K562 (cell line): ENCODE measurements around the gene PRPF18. TPM values are rescaled to one million over a fixed set of nuclear protein-coding genes. Genes with fewer than 3 reads are reported as not detected.

Experiments
- ATAC-seq: fragments of 200-7000 bp; cut with Tn5 transposase; 3 replicates; pipeline ENCODE4 v1.9.1; 2020; ENCODE audit warnings: moderate library complexity
- Bru-seq: library from RNA; stranded (reverse); fragments of 400-500 nt; gene quantifications from one replicate; lab custom pipeline; 2021; lab: Mats Ljungman, UMichigan
- BruChase-seq, 2 experiments: library from RNA; stranded (reverse); fragments of 400-500 nt; gene quantifications; one replicate each; lab custom pipeline; 2021; lab: Mats Ljungman, UMichigan
- BruUV-seq: library from RNA; stranded (reverse); fragments of 400-500 nt; replicated peaks from 2 replicates; lab custom pipeline; 2021; lab: Mats Ljungman, UMichigan
- CTCF ChIA-PET: fragments of 300-600 bp; formaldehyde crosslinking; extraction: SDS; loops from one replicate; lab custom pipeline; 2021; ENCODE audit warnings: low intra/inter-chr PET ratio; lab: Yijun Ruan, JAX
- POLR2A ChIA-PET: fragments of 300-600, 350-650 bp; sonication (Branson Sonifier 250); formaldehyde crosslinking; extraction: SDS; loops from one replicate; lab custom pipeline; 2021; ENCODE audit warnings: antibody characterized with exemption, inconsistent platforms; lab: Yijun Ruan, JAX
- DNase-seq, 4 experiments: peaks; one replicate each; pipeline versions ENCODE4 v3.0.0 to v3.0.0-alpha.2; 2011 to 2018; ENCODE audit warnings: low spot score in 3 of 4, mixed read lengths in 3 of 4; ENCODE audit errors: extremely low read depth in 1 of 4
- FAIRE-seq: peaks from 2 replicates; lab custom pipeline; 2011; peaks lifted over from hg19 to GRCh38; lab: Jason Lieb, UNC
- H2AFZ ChIP-seq: 2 replicates; pipeline ENCODE4 v1.6.0; 2011; ENCODE audit warnings: low read depth, low read length, control low read depth, inconsistent platforms
- H3K27ac ChIP-seq: fragments of 200-600 bp; 3 replicates; pipeline ENCODE4 v1.8.0; 2011; ENCODE audit warnings: low read depth, mild to moderate bottlenecking, control low read depth, inconsistent platforms, low read length, moderate library complexity, mixed read lengths; ENCODE audit errors: extremely low read depth
- H3K27me3 ChIP-seq, 2 experiments: fragments of 300-600 bp in 1 of 2; 2 replicates in 1 of 2; 3 replicates in 1 of 2; pipeline versions ENCODE4 v1.6.0 to v1.8.0; 2011; ENCODE audit warnings: inconsistent platforms in 2 of 2, low read length in 2 of 2, mild to moderate bottlenecking in 1 of 2, mixed read lengths in 1 of 2, moderate library complexity in 1 of 2; ENCODE audit not compliant: control insufficient read depth in 2 of 2, insufficient read depth in 2 of 2
- H3K36me3 ChIP-seq: fragments of 300-600 bp; 3 replicates; pipeline ENCODE4 v1.8.0; 2011; ENCODE audit warnings: mild to moderate bottlenecking, low read length, inconsistent platforms; ENCODE audit not compliant: control insufficient read depth, insufficient read depth
- H3K4me1 ChIP-seq, 2 experiments: fragments of 200-600 bp in 1 of 2; replicated peaks in 1 of 2; 2 replicates in 1 of 2; 3 replicates in 1 of 2; pipeline versions ENCODE4 v1.5.1 to v1.8.0; 2011; ENCODE audit warnings: inconsistent platforms in 2 of 2, low read length in 2 of 2, mild to moderate bottlenecking in 1 of 2, mixed read lengths in 1 of 2, moderate library complexity in 1 of 2; ENCODE audit not compliant: control insufficient read depth in 2 of 2, insufficient read depth in 2 of 2
- H3K4me2 ChIP-seq: 2 replicates; pipeline ENCODE4 v1.6.1; 2011; ENCODE audit warnings: low read length, control low read depth, inconsistent platforms, mixed read lengths; ENCODE audit not compliant: insufficient read depth
- H3K4me3 ChIP-seq: fragments of 200-600 bp; sonication (generic), shearing (Covaris generic); 2 replicates; pipeline ENCODE4 v1.5.1; 2016; ENCODE audit warnings: control low read depth, inconsistent platforms
- H3K79me2 ChIP-seq: fragments of 200-600 bp; 3 replicates; pipeline ENCODE4 v1.8.0; 2011; ENCODE audit warnings: low read length, inconsistent platforms; ENCODE audit not compliant: control insufficient read depth, insufficient read depth
- H3K9ac ChIP-seq, 2 experiments: 2 replicates each; pipeline versions ENCODE4 v1.6.0 to v1.6.1; 2011; ENCODE audit warnings: low read depth in 2 of 2, low read length in 2 of 2, control low read depth in 1 of 2, inconsistent platforms in 1 of 2, mild to moderate bottlenecking in 1 of 2, mixed read lengths in 1 of 2; ENCODE audit not compliant: insufficient read depth in 1 of 2
- H3K9me1 ChIP-seq: one replicate; pipeline ENCODE4 v1.6.0; 2011; ENCODE audit warnings: inconsistent platforms, mild to moderate bottlenecking, low read length, moderate library complexity; ENCODE audit not compliant: control insufficient read depth, insufficient read depth
- H3K9me3 ChIP-seq: replicated peaks from 2 replicates; pipeline ENCODE4 v1.5.1; 2011; ENCODE audit warnings: low read depth, low read length, inconsistent platforms; ENCODE audit not compliant: control insufficient read depth, insufficient read depth
- H4K20me1 ChIP-seq: replicated peaks from 2 replicates; pipeline ENCODE4 v1.6.1; 2011; ENCODE audit warnings: low read length, inconsistent platforms, mixed read lengths; ENCODE audit not compliant: control insufficient read depth, insufficient read depth
- CBFA2T2 ChIP-seq: fragments of 450-650 bp; conservative IDR thresholded peaks from 2 replicates; pipeline ENCODE4 v1.6.1; 2017; ENCODE audit warnings: mild to moderate bottlenecking
- CREM ChIP-seq: IDR thresholded peaks from 2 replicates; pipeline ENCODE4 v1.6.1; 2014; ENCODE audit warnings: antibody characterized with exemption, low read depth
- ESRRA ChIP-seq: fragments of 450-650 bp; IDR thresholded peaks from 2 replicates; pipeline ENCODE4 v1.6.1; 2014; ENCODE audit warnings: low read depth, mild to moderate bottlenecking, moderate library complexity, borderline replicate concordance
- NCOR1 ChIP-seq: fragments of 450-650 bp; IDR thresholded peaks from 2 replicates; pipeline ENCODE4 v1.6.1; 2016; ENCODE audit warnings: mild to moderate bottlenecking, moderate library complexity
- NFIC ChIP-seq: fragments of 450-650 bp; IDR thresholded peaks from 2 replicates; pipeline ENCODE4 v1.6.1; 2017; ENCODE audit warnings: mild to moderate bottlenecking, inconsistent platforms
- RFX5 ChIP-seq: IDR thresholded peaks from 2 replicates; pipeline ENCODE4 v1.6.1; 2011; ENCODE audit warnings: low read depth, mild to moderate bottlenecking, improper control_type of control experiment, low read length
- TGIF2 ChIP-seq: sonication (generic); formaldehyde crosslinking; IDR thresholded peaks from 2 replicates; pipeline ENCODE4 v1.8.1; 2022; ENCODE audit warnings: mild to moderate bottlenecking, missing genetic modification reagents, moderate library complexity
- USF2 ChIP-seq: sonication (generic); formaldehyde crosslinking; IDR thresholded peaks from 2 replicates; pipeline ENCODE4 v1.5.0; 2020; ENCODE audit warnings: missing genetic modification reagents
- ZHX1 ChIP-seq: fragments of 150-350 bp; conservative IDR thresholded peaks from 2 replicates; pipeline ENCODE4 v1.6.1; 2014; ENCODE audit warnings: low read length
- ZNF384 ChIP-seq: IDR thresholded peaks from 2 replicates; pipeline ENCODE4 v1.6.1; 2012; ENCODE audit warnings: low read depth, low read length, improper control_type of control experiment
- WGBS: fragments of 100-300 bp; shearing (Covaris generic); methylation state at CpG from one replicate; pipeline ENCODE4 v1.1.6; 2016; ENCODE audit warnings: low coverage, mixed read lengths; ENCODE audit not compliant: insufficient coverage; ENCODE audit errors: missing lambda C conversion rate; 5-methylcytosine and 5-hydroxymethylcytosine counted together
- in situ Hi-C: fragments of 300-500 bp; cut with MboI; formaldehyde crosslinking; loops from 4 replicates; pipeline ENCODE4 v1.15.0; 2018; ENCODE audit warnings: inconsistent platforms, mixed read lengths
- intact Hi-C: fragments of 100-400 bp; cut with micrococcal nuclease; formaldehyde crosslinking; loops from 2 replicates; pipeline ENCODE4 v1.14.2; 2022
- long read RNA-seq, 3 experiments: library from polyadenylated mRNA in 2 of 3; library from RNA in 1 of 3; unstranded in 2 of 3; stranded (forward) in 1 of 3; transcript quantifications; one replicate each; pipeline ENCODE4 v2.0.0, GENCODE V29; 2019 to 2022
- polyA minus RNA-seq, 3 experiments: library from RNA; depleted of rRNA, polyadenylated mRNA; stranded (reverse); fragments of >200 nt; gene quantifications; 2 replicates each; pipeline ENCODE4 v1.2.3, GENCODE V29; 2011
- polyA plus RNA-seq, 8 experiments: library from polyadenylated mRNA; depleted of rRNA in 4 of 8; stranded (reverse) in 5 of 8; unstranded in 3 of 8; fragments of >200 nt; fragmentation: Nextera tagmentation in 2 of 8; fragmentation: Illumina TruSeq in 1 of 8; extraction: Ambion mirVana in 2 of 8; extraction: Trizol in 1 of 8; gene quantifications; 2 replicates each; pipeline versions ENCODE4 v1.2.1 to v1.2.3, GENCODE V29; 2011 to 2014; ENCODE audit warnings: inconsistent platforms in 1 of 8, missing spikeins in 1 of 8
- total RNA-seq, 7 experiments: library from RNA; depleted of rRNA in 6 of 7; stranded (reverse); fragments of >200 nt in 6 of 7; fragmentation: Illumina TruSeq in 2 of 7; extraction: Trizol in 2 of 7; gene quantifications; 2 replicates each; pipeline versions ENCODE4 v1.2.1 to v1.2.3, GENCODE V29; 2011 to 2021; ENCODE audit warnings: low replicate concordance in 1 of 7

PRPF18 gene, protein sequence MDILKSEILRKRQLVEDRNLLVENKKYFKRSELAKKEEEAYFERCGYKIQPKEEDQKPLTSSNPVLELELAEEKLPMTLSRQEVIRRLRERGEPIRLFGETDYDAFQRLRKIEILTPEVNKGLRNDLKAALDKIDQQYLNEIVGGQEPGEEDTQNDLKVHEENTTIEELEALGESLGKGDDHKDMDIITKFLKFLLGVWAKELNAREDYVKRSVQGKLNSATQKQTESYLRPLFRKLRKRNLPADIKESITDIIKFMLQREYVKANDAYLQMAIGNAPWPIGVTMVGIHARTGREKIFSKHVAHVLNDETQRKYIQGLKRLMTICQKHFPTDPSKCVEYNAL
- 16.6 and 64.6 TPM in 2 replicates for total RNA-seq (2011; cell fraction: chromatin; rRNA removed; ENCODE audit: low replicate concordance)
- 6.8 and 10.3 TPM in 2 replicates for total RNA-seq (2011; cell fraction: nucleolus; rRNA removed)
- total RNA-seq (2011; cell fraction: nucleoplasm; rRNA removed): 15.2 and 18.3 TPM in 2 replicates
- total RNA-seq (2014; rRNA removed): 16.9 and 23.1 TPM in 2 replicates
- total RNA-seq (2014; rRNA removed; fragmentation: Illumina TruSeq; extraction: Trizol): 26.4 and 30.3 TPM in 2 replicates
- 25.7 and 30.6 TPM in 2 replicates for total RNA-seq (2015; rRNA removed; fragmentation: Illumina TruSeq; extraction: Trizol)
- total RNA-seq (2021): 14.0 and 14.8 TPM in 2 replicates
- polyA plus RNA-seq (2011; rRNA removed): 10.3 and 15.7 TPM in 2 replicates
- 2.7 and 5.6 TPM in 2 replicates for polyA plus RNA-seq (2011; cell fraction: cytosol; rRNA removed)
- 5.1 and 6.3 TPM in 2 replicates for polyA plus RNA-seq (2011; cell fraction: nucleus; rRNA removed)
- polyA plus RNA-seq (2012): 11.2 and 15.1 TPM in 2 replicates
- polyA plus RNA-seq (2014; fragmentation: Illumina TruSeq; extraction: Trizol): 20.5 and 25.9 TPM in 2 replicates
- polyA plus RNA-seq (2014; fragmentation: Nextera tagmentation; extraction: Ambion mirVana): 10 to 100 TPM; 19.6 to 26.6 TPM
- polyA plus RNA-seq (2014; rRNA removed): 16.8 and 22.4 TPM in 2 replicates
- 19.2 and 22.2 TPM in 2 replicates for polyA minus RNA-seq (2011; rRNA and poly(A)+ RNA removed)
- polyA minus RNA-seq (2011; cell fraction: cytosol; rRNA and poly(A)+ RNA removed): 3.5 and 6.4 TPM in 2 replicates
- polyA minus RNA-seq (2011; cell fraction: nucleus; rRNA and poly(A)+ RNA removed): 9.3 and 25.3 TPM in 2 replicates
- percentile 74 among the genes with signal in this experiment for Bru-seq, nascent RNA
- percentile 70 among the genes with signal in this experiment for BruChase-seq, experiment 1, labeled RNA remaining after a 2-hour chase
- BruChase-seq, experiment 2, labeled RNA remaining after a 6-hour chase: percentile 67 among the genes with signal in this experiment
- long read RNA-seq, experiment 1, transcript PRPF18-202 (10 exons, 1,717 nt): major isoform, 19 of 42 reads
- long read RNA-seq, experiment 1, partial matches to known transcripts: 3 of 42 reads
- long read RNA-seq, experiment 1, other reads (novel, unspliced or antisense): 20 of 42 reads
- long read RNA-seq, experiment 2, transcript PRPF18-202 (10 exons, 1,717 nt): major isoform, 10 of 19 reads
- long read RNA-seq, experiment 2, partial matches to known transcripts: 6 of 19 reads
- long read RNA-seq, experiment 2, other reads (novel, unspliced or antisense): 3 of 19 reads
- long read RNA-seq, experiment 3, transcript PRPF18-202 (10 exons, 1,717 nt): major isoform, 17 of 24 reads
- long read RNA-seq, experiment 3, partial matches to known transcripts: 1 of 24 reads
- long read RNA-seq, experiment 3, other reads (novel, unspliced or antisense): 6 of 24 reads

GRCh38 chr10:13586676-13587355, at the start of gene PRPF18:
Gene PRPF18 (plus strand): TSS chr10:13586965. CDS start chr10:13587087, 122 bp downstream.
- ChIA-PET CTCF (interaction anchor here (1.1 to 1.7 kb wide), 3 partner anchors 215 to 426 kb away, joined by 3 to 5 read pairs (median 4); partner anchors contain the start of gene MCM10), POLR2A (interaction anchor here (0.6 to 1.1 kb wide), 4 partner anchors 11 to 23 kb away, joined by 3 to 4 read pairs (median 4); no protein-coding TSS in a partner anchor)
- H3K9ac ChIP-seq: peak within 1 kb of the TSS; percentile 70 to 92
- no peaks in the 10 kb centered on the region; the same call in 2 of the 3 replicates for H3K36me3 ChIP-seq
- under 1% methylated on average over 32 of the region's 38 CpGs for WGBS
- ATAC-seq (peak; percentile 99), DNase-seq (peak; percentile 93 to 96 (median 94)), FAIRE-seq (peak; percentile 84)
- peaks cover 0 to 11% of the 10 kb centered on the region in 2 experiments; a peak in 2 of 5 replicates for H3K4me1 ChIP-seq
- intact Hi-C loops (no loop called here), in situ Hi-C loops (no loop called here)
- no TSS peak for BruUV-seq
- H3K4me2 ChIP-seq: peak within 1 kb of the TSS; percentile 79
- H3K9me3 ChIP-seq: no peaks in the 10 kb centered on the region
- no peaks in the 10 kb centered on the region for H3K9me1 ChIP-seq
- peak within 1 kb of the TSS; percentile 93 for H2AFZ ChIP-seq
- H3K4me3 ChIP-seq: peak within 1 kb of the TSS; percentile 74
- H3K79me2 ChIP-seq: peaks cover 12% of the 10 kb centered on the region; the same call in 2 of the 3 replicates
- H3K27me3 ChIP-seq: 0 out of 5 replicates have a peak, but pooled peaks cover 3 to 5% of the 10 kb centered on the region in 2 experiments
- H3K27ac ChIP-seq: peak within 1 kb of the TSS; percentile 32; the same call in 2 of the 3 replicates
- H4K20me1 ChIP-seq: peaks cover 3% of the 10 kb centered on the region; the same call in 1 of the 2 replicates
- TF ChIP-seq USF2 (no peak), CREM (peak; percentile 73), ESRRA (peak; percentile 44; the same call in 1 of the 2 replicates), TGIF2 (CRISPR knock-in tag) (peak; percentile 77; the same call in 1 of the 2 replicates), RFX5 (no peak), NFIC (no peak), ZHX1 (peak; percentile 72; the same call in 1 of the 2 replicates), NCOR1 (no peak), ZNF384 (peak; percentile 51; the same call in 1 of the 2 replicates), CBFA2T2 (no peak)
